HEK293 (cell line): Measurements from ENCODE around the gene TRIM2.

Source experiments
- HOXC10 ChIP-seq: sonication (generic); formaldehyde crosslinking; IDR thresholded peaks from 2 replicates; pipeline ENCODE4 v1.8.1; 2023; ENCODE audit warnings: mild to moderate bottlenecking, missing genetic modification reagents
- YY1 ChIP-seq: fragments of 450-650 bp; formaldehyde crosslinking; IDR thresholded peaks from 2 replicates; pipeline ENCODE4 v1.5.1; 2018; ENCODE audit warnings: missing biosample characterization, missing genetic modification characterization
- ZBTB20 ChIP-seq: fragments of 450-650 bp; formaldehyde crosslinking; IDR thresholded peaks from 2 replicates; pipeline ENCODE4 v1.5.1; 2016; ENCODE audit warnings: missing biosample characterization, missing genetic modification characterization
- ZIC2 ChIP-seq: fragments of 450-650 bp; formaldehyde crosslinking; IDR thresholded peaks from 2 replicates; pipeline ENCODE4 v1.5.1; 2016; ENCODE audit warnings: missing biosample characterization, missing genetic modification characterization
- ZNF138 ChIP-seq: fragments of 450-650 bp; formaldehyde crosslinking; IDR thresholded peaks from 2 replicates; pipeline ENCODE4 v1.5.1; 2016; ENCODE audit warnings: missing biosample characterization, missing genetic modification characterization, borderline replicate concordance
- ZNF140 ChIP-seq: fragments of 450-650 bp; formaldehyde crosslinking; IDR thresholded peaks from 2 replicates; pipeline ENCODE4 v1.5.1; 2016; ENCODE audit warnings: missing biosample characterization, missing genetic modification characterization
- ZNF404 ChIP-seq: fragments of 450-650 bp; formaldehyde crosslinking; IDR thresholded peaks from 2 replicates; pipeline ENCODE4 v1.5.1; 2017; ENCODE audit warnings: missing biosample characterization, missing genetic modification characterization
- ZNF571 ChIP-seq: fragments of 450-650 bp; formaldehyde crosslinking; IDR thresholded peaks from 2 replicates; pipeline ENCODE4 v1.5.0; 2017; ENCODE audit warnings: missing biosample characterization, missing genetic modification characterization
- ZSCAN23 ChIP-seq: fragments of 450-650 bp; formaldehyde crosslinking; IDR thresholded peaks from 2 replicates; pipeline ENCODE4 v1.5.1; 2016; ENCODE audit warnings: missing biosample characterization, missing genetic modification characterization
- TF ChIP-seq, protein P1 (sequence below): fragments of 450-650 bp; formaldehyde crosslinking; IDR thresholded peaks from 2 replicates; pipeline ENCODE4 v1.5.1; 2016; ENCODE audit warnings: missing biosample characterization, missing genetic modification characterization
- TF ChIP-seq, protein P2 (sequence below): fragments of 450-650 bp; formaldehyde crosslinking; optimal IDR thresholded peaks from 2 replicates; pipeline ENCODE3; 2016; ENCODE audit warnings: missing biosample characterization, mild to moderate bottlenecking, missing genetic modification characterization
- TF ChIP-seq, protein P3 (sequence below): fragments of 450-650 bp; formaldehyde crosslinking; IDR thresholded peaks from 2 replicates; pipeline ENCODE4 v1.5.1; 2016; ENCODE audit warnings: missing biosample characterization, missing genetic modification characterization
- TF ChIP-seq, protein P4 (sequence below): IDR thresholded peaks from 2 replicates; pipeline ENCODE4 v1.6.1; 2011; ENCODE audit warnings: mild to moderate bottlenecking, low read depth, low read length, borderline replicate concordance

DNA sequence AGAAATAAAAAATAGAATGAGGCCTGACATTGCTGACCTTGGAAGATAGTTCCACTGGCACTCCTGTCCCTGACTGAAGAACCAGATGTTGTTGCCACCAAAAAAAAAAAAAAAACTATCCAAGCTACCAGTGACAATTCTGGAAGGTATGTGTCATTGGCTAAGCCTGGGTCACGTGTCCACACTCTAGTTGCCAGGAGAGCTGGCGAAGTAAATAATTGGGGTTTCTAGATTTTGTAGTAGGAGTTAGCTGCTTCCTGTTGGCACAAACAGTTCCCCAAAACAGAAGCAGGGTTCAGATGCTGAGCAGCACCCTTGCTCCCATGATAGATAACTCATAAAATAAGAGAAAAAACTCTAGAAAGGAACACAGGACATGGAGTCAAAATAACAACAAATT is 160.8 kb downstream of the TRIM2 start:
- no peak for TF ChIP-seq HOXC10
- TF ChIP-seq, protein P1, sequence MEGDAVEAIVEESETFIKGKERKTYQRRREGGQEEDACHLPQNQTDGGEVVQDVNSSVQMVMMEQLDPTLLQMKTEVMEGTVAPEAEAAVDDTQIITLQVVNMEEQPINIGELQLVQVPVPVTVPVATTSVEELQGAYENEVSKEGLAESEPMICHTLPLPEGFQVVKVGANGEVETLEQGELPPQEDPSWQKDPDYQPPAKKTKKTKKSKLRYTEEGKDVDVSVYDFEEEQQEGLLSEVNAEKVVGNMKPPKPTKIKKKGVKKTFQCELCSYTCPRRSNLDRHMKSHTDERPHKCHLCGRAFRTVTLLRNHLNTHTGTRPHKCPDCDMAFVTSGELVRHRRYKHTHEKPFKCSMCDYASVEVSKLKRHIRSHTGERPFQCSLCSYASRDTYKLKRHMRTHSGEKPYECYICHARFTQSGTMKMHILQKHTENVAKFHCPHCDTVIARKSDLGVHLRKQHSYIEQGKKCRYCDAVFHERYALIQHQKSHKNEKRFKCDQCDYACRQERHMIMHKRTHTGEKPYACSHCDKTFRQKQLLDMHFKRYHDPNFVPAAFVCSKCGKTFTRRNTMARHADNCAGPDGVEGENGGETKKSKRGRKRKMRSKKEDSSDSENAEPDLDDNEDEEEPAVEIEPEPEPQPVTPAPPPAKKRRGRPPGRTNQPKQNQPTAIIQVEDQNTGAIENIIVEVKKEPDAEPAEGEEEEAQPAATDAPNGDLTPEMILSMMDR (tag by site-specific recombination): no peak
- no peak for TF ChIP-seq ZNF140
- TF ChIP-seq, protein P2, sequence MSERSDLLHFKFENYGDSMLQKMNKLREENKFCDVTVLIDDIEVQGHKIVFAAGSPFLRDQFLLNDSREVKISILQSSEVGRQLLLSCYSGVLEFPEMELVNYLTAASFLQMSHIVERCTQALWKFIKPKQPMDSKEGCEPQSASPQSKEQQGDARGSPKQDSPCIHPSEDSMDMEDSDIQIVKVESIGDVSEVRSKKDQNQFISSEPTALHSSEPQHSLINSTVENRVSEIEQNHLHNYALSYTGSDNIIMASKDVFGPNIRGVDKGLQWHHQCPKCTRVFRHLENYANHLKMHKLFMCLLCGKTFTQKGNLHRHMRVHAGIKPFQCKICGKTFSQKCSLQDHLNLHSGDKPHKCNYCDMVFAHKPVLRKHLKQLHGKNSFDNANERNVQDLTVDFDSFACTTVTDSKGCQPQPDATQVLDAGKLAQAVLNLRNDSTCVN (tag by site-specific recombination): no peak
- TF ChIP-seq, protein P3, sequence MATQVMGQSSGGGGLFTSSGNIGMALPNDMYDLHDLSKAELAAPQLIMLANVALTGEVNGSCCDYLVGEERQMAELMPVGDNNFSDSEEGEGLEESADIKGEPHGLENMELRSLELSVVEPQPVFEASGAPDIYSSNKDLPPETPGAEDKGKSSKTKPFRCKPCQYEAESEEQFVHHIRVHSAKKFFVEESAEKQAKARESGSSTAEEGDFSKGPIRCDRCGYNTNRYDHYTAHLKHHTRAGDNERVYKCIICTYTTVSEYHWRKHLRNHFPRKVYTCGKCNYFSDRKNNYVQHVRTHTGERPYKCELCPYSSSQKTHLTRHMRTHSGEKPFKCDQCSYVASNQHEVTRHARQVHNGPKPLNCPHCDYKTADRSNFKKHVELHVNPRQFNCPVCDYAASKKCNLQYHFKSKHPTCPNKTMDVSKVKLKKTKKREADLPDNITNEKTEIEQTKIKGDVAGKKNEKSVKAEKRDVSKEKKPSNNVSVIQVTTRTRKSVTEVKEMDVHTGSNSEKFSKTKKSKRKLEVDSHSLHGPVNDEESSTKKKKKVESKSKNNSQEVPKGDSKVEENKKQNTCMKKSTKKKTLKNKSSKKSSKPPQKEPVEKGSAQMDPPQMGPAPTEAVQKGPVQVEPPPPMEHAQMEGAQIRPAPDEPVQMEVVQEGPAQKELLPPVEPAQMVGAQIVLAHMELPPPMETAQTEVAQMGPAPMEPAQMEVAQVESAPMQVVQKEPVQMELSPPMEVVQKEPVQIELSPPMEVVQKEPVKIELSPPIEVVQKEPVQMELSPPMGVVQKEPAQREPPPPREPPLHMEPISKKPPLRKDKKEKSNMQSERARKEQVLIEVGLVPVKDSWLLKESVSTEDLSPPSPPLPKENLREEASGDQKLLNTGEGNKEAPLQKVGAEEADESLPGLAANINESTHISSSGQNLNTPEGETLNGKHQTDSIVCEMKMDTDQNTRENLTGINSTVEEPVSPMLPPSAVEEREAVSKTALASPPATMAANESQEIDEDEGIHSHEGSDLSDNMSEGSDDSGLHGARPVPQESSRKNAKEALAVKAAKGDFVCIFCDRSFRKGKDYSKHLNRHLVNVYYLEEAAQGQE (tag by site-specific recombination): no peak
- no peak for TF ChIP-seq YY1 (tag by site-specific recombination)
- TF ChIP-seq, protein P4, sequence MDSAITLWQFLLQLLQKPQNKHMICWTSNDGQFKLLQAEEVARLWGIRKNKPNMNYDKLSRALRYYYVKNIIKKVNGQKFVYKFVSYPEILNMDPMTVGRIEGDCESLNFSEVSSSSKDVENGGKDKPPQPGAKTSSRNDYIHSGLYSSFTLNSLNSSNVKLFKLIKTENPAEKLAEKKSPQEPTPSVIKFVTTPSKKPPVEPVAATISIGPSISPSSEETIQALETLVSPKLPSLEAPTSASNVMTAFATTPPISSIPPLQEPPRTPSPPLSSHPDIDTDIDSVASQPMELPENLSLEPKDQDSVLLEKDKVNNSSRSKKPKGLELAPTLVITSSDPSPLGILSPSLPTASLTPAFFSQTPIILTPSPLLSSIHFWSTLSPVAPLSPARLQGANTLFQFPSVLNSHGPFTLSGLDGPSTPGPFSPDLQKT: no peak
- no peak for TF ChIP-seq ZNF404 (tag by site-specific recombination)
- no peak for TF ChIP-seq ZIC2 (tag by site-specific recombination)
- no peak for TF ChIP-seq ZBTB20 (tag by site-specific recombination)
- TF ChIP-seq ZNF138 (tag by site-specific recombination): no peak
- no peak for TF ChIP-seq ZNF571
- no peak for TF ChIP-seq ZSCAN23 (tag by site-specific recombination)
